HepG2 (cell line): ENCODE data around the gene ADAMTS17. TPM values are rescaled to one million over a fixed set of nuclear protein-coding genes. Genes with fewer than 3 reads are reported as not detected.

Experiments used
- ATF7 ChIP-seq, 2 experiments: fragments of 450-650 bp in 1 of 2; sonication (generic) in 1 of 2; formaldehyde crosslinking in 1 of 2; IDR thresholded peaks; 2 replicates each; pipeline versions ENCODE4 v1.4.0 to v1.6.1; 2016 to 2020; ENCODE audit warnings: antibody characterized with exemption in 1 of 2, mild to moderate bottlenecking in 1 of 2, missing genetic modification reagents in 1 of 2
- CREBL2 ChIP-seq: sonication (generic); formaldehyde crosslinking; IDR thresholded peaks from 2 replicates; pipeline ENCODE4 v1.8.1; 2023; ENCODE audit warnings: missing genetic modification reagents, mild to moderate bottlenecking, borderline replicate concordance
- PRDM4 ChIP-seq: sonication (generic); formaldehyde crosslinking; IDR thresholded peaks from 2 replicates; pipeline ENCODE4 v1.9.0; 2021; ENCODE audit warnings: missing genetic modification reagents, borderline replicate concordance
- SCMH1 ChIP-seq: sonication (generic); formaldehyde crosslinking; IDR thresholded peaks from 2 replicates; pipeline ENCODE4 v1.9.0; 2021; ENCODE audit warnings: missing genetic modification reagents, mild to moderate bottlenecking, borderline replicate concordance
- SNRNP70 ChIP-seq: fragments of 200-400 bp; formaldehyde crosslinking; IDR thresholded peaks from 2 replicates; pipeline ENCODE4 v1.6.1; 2017; ENCODE audit warnings: mild to moderate bottlenecking, low read depth, low read length, moderate library complexity
- TBP ChIP-seq: sonication (generic); formaldehyde crosslinking; IDR thresholded peaks from 2 replicates; pipeline ENCODE4 v1.5.0; 2020; ENCODE audit warnings: missing genetic modification reagents
- ZHX2 ChIP-seq, 2 experiments: sonication (generic) in 1 of 2; formaldehyde crosslinking in 1 of 2; IDR thresholded peaks; 2 replicates each; pipeline versions ENCODE4 v1.6.1 to v1.9.0; 2014 to 2022; ENCODE audit warnings: antibody characterized with exemption in 1 of 2, borderline replicate concordance in 1 of 2, inconsistent platforms in 1 of 2, low read depth in 1 of 2, missing genetic modification reagents in 1 of 2
- ZNF12 ChIP-seq: sonication (generic); formaldehyde crosslinking; IDR thresholded peaks from 2 replicates; pipeline ENCODE4 v1.5.0; 2020; ENCODE audit warnings: missing genetic modification reagents
- ZNF251 ChIP-seq: sonication (generic); formaldehyde crosslinking; IDR thresholded peaks from 2 replicates; pipeline ENCODE4 v1.9.0; 2021; ENCODE audit warnings: mild to moderate bottlenecking, missing genetic modification reagents
- ZNF83 ChIP-seq: sonication (generic); formaldehyde crosslinking; IDR thresholded peaks from 2 replicates; pipeline ENCODE4 v1.4.0; 2020; ENCODE audit warnings: missing genetic modification reagents, mild to moderate bottlenecking, borderline replicate concordance
- polyA plus RNA-seq, 8 experiments: library from polyadenylated mRNA; depleted of rRNA in 3 of 8; stranded (reverse) in 7 of 8; unstranded in 1 of 8; fragments of >200 nt; fragmentation: Illumina TruSeq in 4 of 8; extraction: Trizol in 4 of 8; gene quantifications; 2 replicates each; pipeline versions ENCODE4 v1.2.1 to v1.2.3, GENCODE V29; 2011 to 2016; ENCODE audit warnings: low read depth in 4 of 8, missing spikeins in 1 of 8, mixed read lengths in 1 of 8; ENCODE audit not compliant: insufficient read depth in 1 of 8
- total RNA-seq, 5 experiments: library from RNA; depleted of rRNA; stranded (reverse); fragments of >200 nt; fragmentation: Illumina TruSeq; extraction: Trizol; gene quantifications; 2 replicates each; pipeline ENCODE4 v1.2.3, GENCODE V29; 2016; ENCODE audit warnings: low read depth in 1 of 5

ADAMTS17 gene
- total and polyA plus RNA-seq, 2 of the 13 experiments (the other 11 are each of a cell fraction or from before 2014, with no cell fraction given) = 0.02 to 0.04 TPM

DNA sequence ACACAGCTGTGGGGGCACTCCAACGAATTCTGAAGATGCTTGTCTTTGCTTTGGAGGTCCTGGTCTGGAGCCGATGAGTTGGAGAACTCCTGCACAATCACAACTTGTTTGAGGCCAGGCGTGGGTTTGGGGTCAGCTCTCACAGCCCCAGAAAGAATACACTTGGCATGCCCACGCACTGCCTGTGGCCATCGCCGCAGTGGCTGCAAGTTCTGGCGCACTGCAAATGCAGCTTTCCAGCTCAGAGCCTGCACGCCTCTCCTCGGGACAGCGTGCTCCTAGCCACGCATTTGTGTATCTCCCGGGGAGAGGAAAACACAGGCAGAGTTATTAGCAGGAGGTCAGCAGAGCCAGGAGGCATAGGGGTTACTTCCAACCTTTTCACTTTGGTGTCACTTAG is 282.7 kb downstream of the ADAMTS17 start (continued):
- TF ChIP-seq PRDM4 (CRISPR knock-in tag) (no peak), CREBL2 (CRISPR knock-in tag) (no peak), TBP (CRISPR knock-in tag) (no peak), ZHX2 (IDR thresholded peaks at IDR 0.05; ENCODE audit: low read depth) (no peak), ZHX2 (CRISPR knock-in tag; IDR thresholded peaks at IDR 0.05; ENCODE audit: borderline replicate concordance) (no peak), ZNF12 (CRISPR knock-in tag) (no peak), ZNF251 (CRISPR knock-in tag) (no peak), SNRNP70 (no peak), ATF7 (IDR thresholded peaks at IDR 0.05) (no peak), ATF7 (CRISPR knock-in tag; IDR thresholded peaks at IDR 0.05) (no peak), ZNF83 (CRISPR knock-in tag) (no peak), SCMH1 (no peak)
